Glomerular visceral epithelial cell (primary cell): ENCODE data around the gene SASH3.

Experiments used
- DNase-seq: peaks from one replicate; pipeline ENCODE4 v3.0.0-alpha.2; 2016; ENCODE audit errors: extremely low spot score

SASH3 gene

GRCh38 chrX:129783291-129783713 lies 3.6 kb downstream of the SASH3 start:
- no peak for DNase-seq

GRCh38 chrX:129784371-129784770 lies 4.6 kb downstream of the SASH3 start:
- no peak for DNase-seq

DNA sequence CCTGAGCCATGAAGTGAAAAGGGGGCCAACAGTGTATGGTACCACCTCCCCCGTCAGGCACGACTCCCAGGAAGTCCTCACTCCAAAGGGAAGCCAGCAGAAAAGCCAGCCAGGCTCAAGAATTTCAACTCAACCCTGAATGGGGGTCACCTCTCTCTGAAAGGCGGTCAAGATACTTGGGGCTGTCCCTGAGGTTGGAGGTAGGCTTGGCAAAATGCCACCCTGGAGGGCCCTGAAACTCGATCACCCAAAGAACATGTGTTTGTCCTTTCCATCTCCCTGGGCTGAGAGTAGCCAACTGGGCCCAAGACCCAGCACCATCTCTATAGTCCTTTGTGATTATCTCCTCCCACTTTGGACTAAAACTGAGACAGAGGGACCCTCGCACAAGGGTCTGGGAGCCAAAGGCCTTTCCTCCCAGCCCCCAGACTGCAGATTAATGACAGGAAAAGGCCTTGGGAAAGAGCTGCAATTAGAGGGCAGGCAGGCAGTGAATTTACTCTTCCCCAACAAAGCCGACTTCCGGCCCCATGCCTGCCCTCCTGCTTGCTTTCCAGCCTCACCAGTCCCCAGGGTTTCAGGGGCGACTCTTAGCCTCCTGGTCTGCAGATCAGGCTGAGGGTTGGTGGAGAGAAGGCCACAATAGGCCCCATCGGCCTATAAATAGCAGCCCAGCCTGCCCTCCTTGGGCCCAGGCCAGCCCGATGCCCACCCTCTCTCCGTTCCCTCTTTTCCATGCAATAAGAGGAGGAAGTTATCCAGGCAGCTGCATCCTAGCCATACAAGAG lies 5.6 kb downstream of the SASH3 start:
- no peak for DNase-seq

DNA sequence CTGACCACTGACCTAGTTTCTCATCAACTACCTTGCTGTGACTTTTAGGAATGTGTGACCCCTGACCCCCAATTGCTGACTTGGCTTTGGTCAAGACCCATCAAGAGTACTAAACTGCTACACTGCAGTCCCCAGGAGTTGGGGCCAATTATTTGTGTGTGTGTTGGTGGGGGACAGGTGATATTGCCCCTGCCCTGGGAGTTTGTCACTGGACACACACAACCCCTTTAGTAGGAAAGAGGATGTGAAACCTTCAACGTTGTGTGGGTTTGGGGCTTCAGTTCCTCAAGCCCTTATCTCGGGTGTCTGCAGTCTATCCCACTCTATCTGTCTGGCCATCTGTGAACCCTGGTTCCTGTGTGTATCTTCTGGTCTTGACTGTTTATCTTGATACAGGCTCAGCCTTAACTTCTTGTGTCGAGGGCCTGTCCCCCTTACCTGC lies 6.5 kb downstream of the SASH3 start:
- no peak for DNase-seq

DNA sequence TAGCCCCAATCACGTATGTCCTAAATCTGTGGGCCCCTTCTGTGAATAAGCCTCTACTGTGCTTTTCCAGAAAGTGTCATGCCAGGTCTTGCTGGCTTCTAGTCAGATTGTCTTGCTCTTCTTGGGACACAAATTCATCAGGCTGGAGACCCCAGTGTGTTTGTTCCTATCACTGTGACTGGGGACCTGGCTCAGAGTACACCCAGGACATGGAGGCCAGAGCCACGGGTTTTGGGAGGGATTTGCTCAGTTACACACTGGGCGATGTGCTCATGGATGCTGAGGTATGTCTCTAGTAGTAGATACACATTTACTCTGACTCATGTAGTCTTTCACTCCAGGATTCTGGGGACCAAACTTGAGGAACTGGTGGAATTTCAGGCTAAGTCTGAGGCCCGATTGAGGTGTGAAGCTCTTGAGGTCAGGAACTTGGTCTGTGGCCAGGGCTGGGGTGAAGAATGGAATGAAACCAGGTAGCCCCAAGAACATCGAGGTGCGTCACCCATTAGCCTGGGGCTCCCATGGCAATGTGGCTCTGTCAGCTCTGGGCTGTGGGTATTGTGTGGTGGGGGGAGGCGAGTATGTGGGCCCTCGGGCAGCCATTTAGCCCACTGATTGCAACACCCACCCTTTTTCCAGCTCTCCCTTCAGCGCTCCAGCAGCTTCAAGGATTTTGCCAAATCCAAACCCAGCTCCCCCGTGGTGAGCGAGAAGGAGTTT lies 7.7 kb downstream of the SASH3 start:
- DNase-seq = no peak

DNA sequence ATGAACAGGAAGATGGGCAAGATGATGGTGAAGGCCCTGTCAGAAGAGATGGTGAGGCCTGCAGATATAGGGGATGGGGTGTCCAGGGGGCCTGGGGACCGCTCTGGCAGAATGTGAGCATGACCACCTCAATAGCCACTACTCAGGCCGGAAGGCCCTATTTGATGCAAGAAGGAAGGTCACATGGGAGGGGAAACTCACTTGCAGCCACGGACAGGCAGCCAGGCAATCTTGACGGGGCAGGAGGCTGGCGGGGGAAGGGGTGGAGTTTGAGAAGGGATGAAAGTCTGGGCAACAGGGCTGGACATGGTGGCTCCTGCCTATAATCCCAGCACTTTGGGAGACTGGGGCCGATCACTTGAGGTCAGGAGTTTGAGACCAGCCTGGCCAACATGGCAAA lies 8.8 kb downstream of the SASH3 start:
- no peak for DNase-seq

- no peak for DNase-seq
These were observed 10.4 kb downstream of the SASH3 start for GRCh38 chrX:129790146-129790545.

DNA sequence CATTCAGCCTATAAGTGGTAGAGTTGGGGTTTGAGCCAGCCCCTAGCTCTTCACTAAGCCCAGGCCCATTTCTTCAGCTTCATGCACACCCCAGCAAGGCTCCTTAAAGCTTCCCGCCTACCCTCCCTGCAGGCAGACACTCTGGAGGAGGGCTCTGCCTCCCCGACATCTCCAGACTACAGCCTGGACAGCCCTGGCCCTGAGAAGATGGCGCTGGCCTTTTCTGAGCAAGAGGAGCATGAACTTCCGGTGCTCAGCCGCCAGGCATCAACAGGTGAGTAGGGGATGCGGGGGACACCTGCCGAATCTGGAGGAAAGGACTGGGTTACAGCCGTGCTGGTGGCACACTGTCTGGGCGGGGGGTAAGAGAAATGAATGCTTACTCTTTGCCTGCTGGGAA lies 11.1 kb downstream of the SASH3 start:
- no peak for DNase-seq

DNA sequence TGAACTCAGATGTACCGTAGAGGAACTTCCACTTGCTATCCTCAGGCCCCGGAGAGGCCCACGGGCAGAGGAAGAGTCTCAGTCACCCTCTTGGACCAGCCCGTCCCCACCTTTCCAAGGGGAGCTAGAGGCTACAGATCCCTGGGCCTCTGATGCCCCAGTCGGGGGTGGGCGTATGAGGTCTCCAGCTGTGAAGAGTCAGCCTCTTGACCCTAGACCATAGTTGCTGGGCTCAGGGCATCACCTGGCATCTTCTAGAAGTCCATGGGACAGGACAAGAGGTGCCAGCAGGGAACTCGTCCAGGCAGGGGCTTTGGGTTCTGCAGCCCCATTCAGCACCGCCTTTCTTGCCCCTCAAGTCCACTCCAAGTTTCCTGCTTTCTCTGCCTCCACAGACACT lies 11.6 kb downstream of the SASH3 start:
- DNase-seq = no peak

DNA sequence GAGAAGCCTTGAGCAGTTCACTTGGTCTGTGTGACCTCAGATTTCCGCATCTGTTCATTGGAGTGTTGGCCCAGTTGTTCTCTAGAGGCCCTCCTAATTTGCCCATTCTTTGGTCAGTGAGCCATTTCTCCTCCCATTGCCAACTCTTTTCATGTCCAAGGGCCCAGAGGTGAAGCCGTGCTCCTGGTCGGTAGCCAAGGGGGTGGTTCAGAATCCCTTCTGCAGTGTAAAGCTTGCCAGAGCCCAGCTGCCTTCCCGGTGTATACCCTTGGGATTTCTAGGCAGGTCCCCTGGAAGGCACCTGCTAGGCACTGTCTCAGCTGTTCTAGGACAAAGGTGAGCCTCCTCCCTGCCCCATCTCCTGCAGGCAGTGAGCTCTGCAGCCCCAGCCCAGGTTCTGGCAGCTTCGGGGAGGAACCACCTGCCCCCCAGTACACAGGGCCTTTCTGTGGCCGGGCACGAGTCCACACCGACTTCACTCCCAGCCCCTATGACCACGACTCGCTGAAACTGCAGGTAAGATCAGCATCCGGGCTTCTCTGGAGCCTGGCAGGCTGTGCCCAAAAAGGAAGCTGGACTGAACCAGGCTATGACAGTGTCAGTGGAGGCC lies 12.3 kb downstream of the SASH3 start:
- DNase-seq = no peak

DNA sequence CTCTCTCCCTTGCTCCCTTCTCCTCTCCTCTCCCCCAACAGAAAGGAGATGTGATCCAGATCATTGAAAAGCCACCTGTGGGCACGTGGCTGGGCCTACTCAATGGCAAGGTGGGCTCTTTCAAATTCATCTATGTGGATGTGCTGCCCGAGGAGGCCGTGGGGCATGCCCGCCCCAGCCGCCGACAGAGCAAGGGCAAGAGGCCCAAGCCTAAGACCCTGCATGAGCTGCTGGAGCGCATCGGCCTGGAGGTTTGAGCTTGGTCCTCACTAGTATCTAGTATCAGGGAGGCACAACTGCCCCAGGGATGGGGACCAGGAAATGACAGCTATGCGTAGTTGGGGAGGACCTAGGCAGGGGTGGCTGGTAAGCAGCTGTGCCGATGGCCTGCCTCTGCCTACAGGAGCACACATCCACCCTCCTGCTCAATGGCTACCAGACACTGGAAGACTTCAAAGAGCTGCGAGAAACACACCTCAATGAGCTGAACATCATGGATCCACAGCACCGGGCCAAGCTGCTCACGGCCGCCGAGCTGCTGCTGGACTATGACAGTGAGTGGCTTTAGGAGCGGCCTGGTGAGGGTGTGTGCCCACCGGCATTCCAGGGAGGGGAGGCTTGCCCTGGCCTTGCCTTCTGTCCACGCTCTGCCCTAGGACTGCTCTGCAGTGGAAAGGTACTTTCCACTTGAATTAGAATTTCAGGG lies 13.0 kb downstream of the SASH3 start:
- no peak for DNase-seq

DNA sequence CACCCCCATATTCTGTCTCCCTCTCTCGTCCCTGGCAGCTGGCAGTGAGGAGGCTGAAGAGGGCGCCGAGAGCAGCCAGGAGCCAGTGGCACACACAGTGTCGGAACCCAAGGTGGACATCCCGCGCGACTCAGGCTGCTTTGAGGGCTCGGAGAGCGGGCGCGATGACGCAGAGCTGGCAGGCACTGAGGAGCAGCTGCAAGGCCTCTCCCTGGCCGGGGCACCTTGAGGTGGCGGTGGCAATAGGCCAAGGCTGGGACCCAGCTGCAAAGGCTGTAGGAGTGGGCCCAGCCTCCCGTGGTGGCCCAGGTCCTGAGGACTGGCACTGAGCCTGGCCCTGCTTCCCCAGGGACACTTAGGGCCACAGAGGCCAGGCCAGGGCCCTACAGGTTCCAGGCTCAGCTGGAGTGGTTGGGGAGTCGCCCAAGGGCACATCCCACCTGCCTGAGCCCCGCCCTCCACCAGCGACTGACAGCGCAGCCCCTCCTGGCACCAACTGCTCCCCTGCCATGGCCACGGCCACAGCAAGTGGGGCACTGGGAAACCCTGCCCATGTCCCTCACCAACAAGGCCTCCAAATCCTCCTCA lies 13.9 kb downstream of the SASH3 start:
- DNase-seq = no peak

DNA sequence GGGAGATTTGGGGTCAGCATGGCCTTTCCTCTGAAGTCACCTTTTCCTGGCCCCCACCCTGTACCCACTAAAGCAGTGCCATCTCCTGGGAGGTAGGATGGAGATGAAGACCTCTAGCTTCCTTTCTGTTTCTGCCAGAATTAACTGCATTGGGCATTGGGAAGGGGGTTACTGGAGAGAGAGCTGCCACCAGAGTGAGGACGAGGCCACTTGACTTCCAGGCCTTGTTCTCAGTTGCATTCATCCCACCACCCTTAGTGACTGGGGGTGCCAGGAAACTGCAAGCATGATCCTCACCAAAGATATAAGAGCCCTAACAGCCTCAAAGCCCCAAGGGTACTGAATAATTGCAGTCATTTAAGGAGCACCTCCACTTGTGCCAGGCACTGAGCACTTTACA lies 15.8 kb downstream of the SASH3 start:
- no peak for DNase-seq

- DNase-seq = no peak
These were observed 17.6 kb downstream of the SASH3 start for GRCh38 chrX:129797251-129797906.

DNA sequence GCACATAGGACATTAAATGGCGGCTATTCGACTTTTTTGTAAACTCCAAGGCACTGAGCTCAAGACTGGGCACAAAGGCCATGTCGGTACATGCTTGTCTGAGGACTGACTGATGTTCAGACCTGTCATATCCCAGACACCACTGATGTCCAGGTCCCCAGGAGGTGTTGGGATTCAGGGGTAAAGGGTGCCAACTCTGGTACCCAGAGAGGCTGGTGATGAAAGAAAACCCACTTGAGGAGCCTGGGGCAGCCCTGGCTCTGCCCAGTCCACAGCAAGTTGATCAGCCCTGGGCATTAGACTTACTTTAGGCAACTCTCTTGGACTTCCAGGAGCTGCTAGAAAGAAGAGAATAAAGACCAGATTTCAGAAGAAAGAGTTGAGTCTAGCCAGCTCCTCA lies 18.7 kb downstream of the SASH3 start:
- no peak for DNase-seq

GRCh38 chrX:129798888-129799287 lies 19.1 kb downstream of the SASH3 start:
- DNase-seq = no peak

GRCh38 chrX:129800186-129800585 lies 20.4 kb downstream of the SASH3 start:
- no peak for DNase-seq

DNA sequence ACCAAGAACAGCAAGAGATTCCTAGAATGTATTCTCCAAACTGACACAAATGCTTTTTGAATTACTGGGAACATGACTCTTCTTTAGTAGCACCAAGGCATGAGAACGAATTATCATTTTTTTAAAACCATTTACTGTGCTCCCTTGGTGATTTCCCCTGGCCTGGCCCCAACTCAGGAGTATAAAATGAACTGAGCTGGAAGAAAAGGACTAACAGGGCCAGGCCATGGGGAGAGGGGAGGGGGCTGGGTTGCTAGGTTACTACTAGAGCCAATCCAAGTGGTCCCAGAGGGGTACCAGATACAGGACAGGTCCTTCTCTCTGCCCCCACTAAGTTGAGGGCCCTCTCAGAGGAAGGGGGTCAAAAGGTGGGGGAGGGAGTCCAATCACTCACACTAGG lies 23.1 kb downstream of the SASH3 start:
- DNase-seq = no peak

DNA sequence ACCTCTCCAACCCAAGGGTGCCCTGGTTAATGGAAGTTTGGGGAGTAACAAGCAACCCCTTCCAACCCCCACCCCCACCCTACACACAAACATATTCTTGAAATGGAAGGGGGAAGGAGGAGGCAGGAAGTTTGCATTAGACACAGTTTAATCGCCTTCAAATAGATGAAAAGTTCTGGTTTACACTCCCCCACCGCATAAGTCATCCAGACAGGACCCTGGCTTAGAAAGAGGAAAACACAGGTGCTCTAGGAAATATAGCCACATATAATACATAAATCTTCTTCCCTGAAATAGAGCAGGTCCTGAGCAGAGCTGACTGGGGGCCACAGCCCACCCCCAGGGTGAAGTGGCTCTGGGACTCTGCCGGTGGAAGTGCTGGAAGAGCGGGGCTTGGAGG lies 25.1 kb downstream of the SASH3 start:
- DNase-seq = no peak

DNA sequence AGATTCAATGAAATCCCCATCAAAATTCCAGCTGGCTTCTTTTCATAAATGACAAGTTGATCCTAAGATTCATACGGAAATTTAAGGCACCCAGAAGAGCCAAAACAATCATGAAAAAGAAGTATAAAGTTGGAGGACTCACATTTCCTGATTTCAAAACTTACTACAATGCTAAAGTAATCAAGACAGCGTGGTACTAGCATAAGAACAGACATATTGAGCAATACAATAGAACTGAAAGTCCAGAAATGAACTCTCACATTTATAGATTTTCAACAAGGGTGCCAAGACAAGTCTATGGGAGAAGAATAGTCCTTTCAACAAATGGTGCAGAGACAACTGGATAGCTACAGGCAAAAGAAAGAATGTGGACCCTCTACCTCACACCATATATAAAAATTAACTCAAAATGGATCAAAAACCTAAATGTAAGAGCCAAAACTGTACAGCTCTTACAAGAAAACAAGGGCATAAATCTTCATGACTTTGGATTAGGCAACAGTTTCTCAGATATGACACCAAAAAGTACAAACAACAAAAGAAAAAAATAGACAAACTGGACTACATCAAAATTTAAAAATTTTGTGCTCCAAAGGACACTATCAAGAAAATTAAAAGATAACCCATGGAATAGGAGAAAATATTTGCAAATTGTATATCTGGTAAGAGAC lies 28.5 kb downstream of the SASH3 start:
- no peak for DNase-seq
